GM18502 (cell line): Measurements from ENCODE around the gene RPL29.
"Not testable (repeated sequence)": the region's sequence is repeated elsewhere in the genome, so short reads cannot be mapped to it uniquely, and the experiment has no call there.

Experiments
- ATAC-seq: cut with Tn5 transposase; IDR thresholded peaks from one replicate; pipeline ENCODE4 v1.9.1; 2021; ENCODE audit warnings: mild to moderate bottlenecking; ENCODE audit not compliant: unreplicated experiment, poor library complexity

RPL29 gene

DNA sequence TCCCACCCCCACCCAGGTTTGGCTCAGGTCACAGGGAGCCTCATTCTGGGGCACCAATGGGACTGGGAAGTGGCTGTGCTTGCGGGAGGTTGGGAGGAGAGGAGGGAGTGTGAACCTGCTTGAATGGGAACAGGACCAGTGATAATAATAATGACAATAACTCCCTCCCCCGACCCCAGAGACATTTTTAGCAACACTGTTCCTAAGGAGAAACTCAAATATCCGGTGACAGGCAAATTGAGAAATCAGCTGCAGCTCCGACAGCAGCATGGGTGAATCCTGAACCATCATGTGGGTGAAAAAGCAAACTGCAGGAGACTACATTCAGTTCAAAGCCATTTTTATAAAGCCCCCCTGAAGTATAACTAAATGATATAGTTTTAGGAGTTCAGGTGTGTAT lies 11.6 kb upstream of the RPL29 start:
- no peak for ATAC-seq

- no peak for ATAC-seq
Observed at GRCh38 chr3:52006820-52007133, 11.1 kb upstream of the RPL29 start.

GRCh38 chr3:52006017-52006819 lies 10.5 kb upstream of the RPL29 start:
- ATAC-seq, result no peak

DNA sequence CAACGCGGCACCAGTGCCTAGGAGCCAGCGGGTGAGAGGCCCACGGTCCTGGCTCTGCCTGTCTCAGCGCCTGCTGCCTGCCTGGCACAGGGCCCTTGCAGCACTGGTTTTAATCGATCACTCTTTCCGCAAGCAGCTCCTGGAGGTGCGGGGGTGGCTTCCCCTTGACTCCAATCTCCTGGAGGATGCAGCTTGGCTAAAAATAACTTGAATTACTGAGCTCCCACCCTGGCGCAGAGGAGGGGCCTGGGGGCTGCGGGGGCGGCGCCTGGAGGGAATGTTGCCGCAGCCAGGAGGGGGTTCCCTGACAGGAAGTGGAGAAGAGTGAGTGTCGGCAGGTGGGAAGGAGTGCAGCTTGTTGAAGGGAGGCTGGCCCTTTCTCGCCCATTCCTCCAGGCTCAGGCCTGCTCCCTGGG lies 9.9 kb upstream of the RPL29 start:
- no peak for ATAC-seq

DNA sequence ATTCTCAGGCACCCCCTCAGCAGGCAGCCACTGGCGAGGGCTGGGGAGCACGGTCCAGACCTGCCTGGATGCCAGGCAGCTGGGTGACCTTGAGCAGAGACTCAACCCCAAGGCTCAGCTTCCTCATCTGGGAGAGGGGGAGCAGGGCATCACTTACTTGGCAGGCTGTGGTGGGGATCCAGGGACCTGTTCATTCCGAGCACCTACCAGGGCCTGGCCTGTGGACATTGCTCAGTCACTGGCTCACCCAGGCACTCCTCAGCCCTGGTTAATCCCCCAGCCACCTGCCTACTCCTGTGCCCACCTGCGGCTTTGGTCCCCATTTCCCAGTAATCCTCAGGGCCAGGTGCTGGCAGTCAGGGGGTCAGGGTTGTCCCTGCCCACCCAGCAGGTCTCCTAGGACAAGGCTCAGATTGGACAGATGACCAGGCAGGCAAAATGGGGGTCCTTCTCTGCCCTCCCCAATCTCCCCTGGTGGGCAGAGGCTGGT lies 9.3 kb upstream of the RPL29 start:
- ATAC-seq, result no peak

DNA sequence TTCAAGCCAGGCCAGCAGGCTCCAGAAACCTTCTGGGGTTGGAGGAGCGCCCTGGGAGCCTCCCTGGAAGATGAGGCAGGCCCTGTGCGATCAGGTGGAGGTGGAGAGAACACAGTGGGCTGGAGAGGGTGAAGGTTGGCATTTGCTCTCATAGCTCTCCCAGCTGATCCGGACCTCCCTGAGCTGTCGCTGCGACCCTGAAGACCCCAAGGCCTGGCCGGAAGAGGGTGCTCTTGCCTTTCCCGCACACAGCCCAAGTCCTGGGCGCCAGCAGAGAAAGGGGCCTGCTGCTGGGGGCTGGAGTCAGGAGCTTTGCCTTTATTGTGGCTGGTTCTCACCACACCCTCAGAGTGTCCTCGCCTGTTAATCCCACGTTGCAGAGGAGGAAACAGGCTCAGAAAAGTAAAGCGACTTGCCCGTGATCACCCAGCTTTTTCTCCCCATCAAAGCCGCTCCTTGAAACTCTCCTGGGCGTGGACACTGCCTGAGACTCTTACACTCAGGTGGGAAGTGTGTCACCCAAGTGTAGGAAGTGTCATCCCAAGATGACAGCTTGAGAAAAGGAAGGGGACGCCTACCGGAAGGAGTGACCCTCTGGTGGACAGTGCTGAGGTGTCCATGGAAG lies 8.6 kb upstream of the RPL29 start:
- no peak for ATAC-seq

GRCh38 chr3:52002748-52003147 lies 7.1 kb upstream of the RPL29 start:
- no peak for ATAC-seq

GRCh38 chr3:52001443-52001974 lies 5.8 kb upstream of the RPL29 start:
- peak; percentile 84 for ATAC-seq

- no peak for ATAC-seq
Observed at GRCh38 chr3:51999846-52000245, 4.2 kb upstream of the RPL29 start.

DNA sequence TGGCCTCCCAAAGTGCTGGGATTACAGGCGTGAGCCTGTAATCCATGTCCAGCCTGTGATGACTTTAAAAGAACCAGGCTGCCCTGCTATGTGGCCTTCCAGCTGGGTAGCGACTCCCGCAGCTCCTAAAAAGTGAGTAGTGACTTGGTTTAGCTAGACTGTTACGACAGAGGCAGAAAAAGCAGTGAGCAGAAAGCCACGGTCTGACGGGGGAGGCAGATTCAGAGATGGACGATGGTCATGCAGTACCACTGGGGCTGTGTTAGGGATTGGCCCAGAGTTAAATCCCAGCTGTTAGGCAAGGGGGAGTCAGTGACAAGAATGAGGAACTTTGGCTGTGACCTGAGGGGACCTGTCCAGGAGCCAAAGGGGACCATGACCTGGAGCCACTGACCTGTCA lies 3.1 kb upstream of the RPL29 start:
- ATAC-seq, result no peak

DNA sequence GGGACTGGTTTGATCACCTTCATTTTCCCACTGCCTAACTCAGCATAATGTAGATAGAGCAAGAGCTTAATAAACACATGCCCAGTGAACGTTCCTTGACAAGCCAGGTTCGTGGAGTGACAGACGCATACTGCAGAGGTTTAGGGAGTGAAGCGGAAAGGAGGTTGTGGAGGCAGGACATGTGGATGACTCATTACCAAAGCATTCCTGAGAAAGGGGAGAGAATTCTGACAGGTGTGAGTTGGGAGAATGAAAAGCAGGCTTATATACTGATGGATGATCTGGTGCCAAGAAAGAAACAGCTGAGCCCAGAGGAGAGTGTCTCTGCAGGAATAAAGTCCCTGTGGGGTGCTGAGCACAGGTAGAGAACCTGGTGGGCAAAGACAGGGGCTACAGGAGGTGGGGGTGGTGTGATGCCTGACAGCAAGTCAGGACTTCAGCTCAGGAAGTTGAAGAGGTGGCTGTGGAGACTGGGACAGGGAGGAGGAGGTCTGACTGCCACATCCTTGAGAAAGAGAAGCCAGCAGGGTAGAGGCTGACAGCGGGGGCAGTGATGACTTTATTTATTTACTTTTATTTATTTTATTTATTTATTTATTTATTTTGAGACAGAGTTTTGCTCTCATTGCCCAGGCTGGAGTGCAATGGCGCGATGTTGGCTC lies 2.4 kb upstream of the RPL29 start:
- no peak for ATAC-seq

DNA sequence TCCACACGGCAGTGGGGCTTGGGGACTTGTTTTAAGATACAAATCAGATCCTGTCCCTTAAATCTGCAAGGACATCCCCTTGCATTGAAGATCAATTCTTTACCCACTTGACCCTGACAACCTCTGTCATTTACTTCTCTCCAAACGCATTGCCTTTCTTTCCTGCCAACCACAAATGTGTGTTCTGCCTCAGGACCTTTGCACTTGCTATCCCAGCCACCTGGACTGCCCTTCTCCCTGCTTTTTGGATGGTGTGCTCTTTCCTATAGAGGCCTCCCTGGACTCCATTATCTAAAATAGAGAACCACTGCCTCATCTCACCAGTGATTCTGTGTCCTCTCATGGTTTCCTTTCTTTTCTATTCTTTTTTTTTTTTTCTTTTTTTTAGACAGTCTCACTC lies 1.5 kb upstream of the RPL29 start:
- no peak for ATAC-seq

DNA sequence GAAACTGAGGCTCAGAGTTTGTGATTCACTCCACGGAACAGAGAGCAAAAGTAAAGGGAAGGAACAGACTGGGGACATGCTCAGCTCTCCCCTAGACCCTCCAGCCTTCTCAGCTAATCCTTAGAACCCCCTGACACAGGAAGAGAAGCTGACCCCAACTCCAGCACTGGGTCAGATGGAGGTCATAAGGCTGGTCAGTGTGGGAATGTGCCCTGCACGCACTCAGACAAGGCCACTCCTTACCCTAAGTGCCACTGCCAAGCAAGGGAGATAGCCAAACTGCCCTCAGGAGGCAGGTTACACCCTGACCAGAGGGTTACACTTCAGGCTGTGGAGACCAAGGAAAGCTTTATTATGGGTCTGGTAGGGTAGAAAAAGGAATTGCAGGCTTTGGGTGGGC lies 1.2 kb downstream of the RPL29 start:
- ATAC-seq, result no peak

- ATAC-seq, result not testable (repeated sequence)
Observed at GRCh38 chr3:51993657-51994056, 2.0 kb downstream of the RPL29 start.

DNA sequence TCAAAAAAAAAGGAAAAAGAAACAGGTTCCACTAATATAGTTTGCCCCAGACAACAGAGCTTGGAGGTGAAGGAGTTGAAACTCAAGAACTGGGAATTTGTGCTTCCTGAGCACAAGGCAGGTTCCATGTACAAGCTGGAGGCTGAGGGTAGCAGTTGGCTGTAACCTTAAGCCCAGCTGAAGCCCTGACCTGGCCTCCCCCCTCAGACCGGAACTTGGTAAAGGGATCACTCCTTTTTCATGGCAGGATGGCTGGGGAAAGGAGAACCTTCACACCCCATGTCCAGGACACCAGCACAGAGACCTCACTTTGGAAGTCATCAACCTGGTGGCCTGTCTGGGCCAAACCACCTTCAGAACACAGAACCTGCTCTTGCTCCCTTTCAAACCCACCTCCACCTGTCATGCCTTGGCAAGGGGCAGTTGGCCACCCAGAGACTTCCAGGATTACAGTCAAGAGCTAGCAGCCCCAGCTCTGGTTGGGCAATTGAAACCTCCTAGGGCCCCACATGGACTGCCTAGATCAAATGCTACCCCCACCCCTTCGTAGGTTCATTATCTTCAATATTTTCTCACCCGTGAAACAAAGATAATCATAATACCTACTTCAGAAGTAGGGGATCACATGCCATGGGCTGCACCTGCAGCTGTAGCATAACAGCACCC lies 3.5 kb downstream of the RPL29 start:
- ATAC-seq, result no peak

DNA sequence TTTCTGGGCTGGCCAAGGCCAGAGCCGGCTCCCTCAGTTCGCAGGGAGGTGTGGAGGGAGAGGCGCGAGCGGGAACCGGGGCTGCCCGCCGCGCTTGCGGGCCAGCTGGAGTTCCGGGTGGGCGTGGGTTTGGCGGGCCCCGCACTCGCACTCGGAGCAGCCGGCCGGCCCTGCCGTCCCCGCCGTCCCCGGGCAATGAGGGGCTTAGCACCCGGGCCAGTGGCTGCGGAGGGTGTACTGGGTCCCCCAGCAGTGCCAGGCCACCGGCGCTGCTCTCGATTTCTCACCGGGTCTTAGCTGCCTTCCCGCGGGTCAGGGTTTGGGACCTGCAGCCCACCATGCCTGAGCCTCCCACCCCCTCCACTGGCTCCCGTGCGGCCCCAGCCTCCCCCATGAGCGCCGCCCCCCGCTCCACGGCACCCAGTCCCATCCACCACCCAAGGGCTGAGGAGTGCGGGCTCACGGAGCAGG lies 5.2 kb downstream of the RPL29 start:
- ATAC-seq, result not testable (repeated sequence)

- ATAC-seq, result no peak
Observed at GRCh38 chr3:51988286-51989146, 7.2 kb downstream of the RPL29 start.

- no peak for ATAC-seq
Observed at GRCh38 chr3:51987568-51987967, 8.1 kb downstream of the RPL29 start.

GRCh38 chr3:51986010-51986947 lies 9.4 kb downstream of the RPL29 start:
- no peak for ATAC-seq
